PC-9 (cell line): ENCODE measurements around the gene VSIG2.

Experiments used
- CTCF ChIP-seq: fragments of 200-600 bp; sonication (generic); conservative IDR thresholded peaks from 2 replicates; pipeline ENCODE4 v1.6.1; 2017; ENCODE audit warnings: mixed run types, antibody characterized with exemption, mild to moderate bottlenecking, moderate library complexity
- EZH2 ChIP-seq: fragments of 200-600 bp; sonication (generic); IDR thresholded peaks from 2 replicates; pipeline ENCODE4 v1.8.0; 2017; ENCODE audit warnings: antibody characterized with exemption, low read depth

- TF ChIP-seq CTCF = no peak
- no peak for TF ChIP-seq EZH2
Measured at GRCh38 chr11:124801014-124801413, 49.0 kb upstream of the VSIG2 start.
